Stimulated activated CD4-positive, alpha-beta T cell treated with anti-CD3 and anti-CD28 coated beads, Interleukin-4, amount 100 ng/mL, for 24 hours (primary cell): ENCODE data around the gene FOXF1.

Experiments used
- DNase-seq: peaks from one replicate; pipeline ENCODE4 v3.0.0-alpha.2; 2020

The FOXF1 gene

GRCh38 chr16:86558355-86559193 lies 48.2 kb downstream of the FOXF1 start:
- DNase-seq = no peak

DNA sequence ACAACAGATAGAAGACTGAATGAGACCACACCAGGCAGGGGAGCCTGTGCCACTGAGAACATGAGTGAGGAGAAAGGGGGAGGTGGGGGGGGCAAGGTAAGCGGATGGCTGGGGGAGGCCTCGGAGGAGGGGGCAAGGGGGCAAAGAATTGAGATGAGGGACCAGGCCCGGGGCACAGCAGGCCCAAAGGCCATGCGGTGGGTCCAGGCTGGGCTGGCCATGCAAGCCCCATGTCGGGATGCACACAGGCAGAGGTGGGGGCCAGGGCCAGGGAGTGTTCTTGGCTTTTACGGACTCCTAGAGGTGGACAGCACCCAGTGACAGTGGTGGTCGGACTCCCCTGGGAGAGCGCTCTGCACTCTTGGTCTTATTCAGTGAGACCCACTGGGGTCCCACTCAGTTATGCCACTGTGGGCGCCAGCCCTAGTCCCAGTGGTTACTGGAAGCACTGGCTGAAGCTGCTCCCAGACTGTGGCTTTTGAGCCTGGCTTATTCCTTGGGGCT lies 49.5 kb downstream of the FOXF1 start:
- DNase-seq = no peak

GRCh38 chr16:86562356-86562755 lies 52.0 kb downstream of the FOXF1 start:
- DNase-seq = no peak

DNA sequence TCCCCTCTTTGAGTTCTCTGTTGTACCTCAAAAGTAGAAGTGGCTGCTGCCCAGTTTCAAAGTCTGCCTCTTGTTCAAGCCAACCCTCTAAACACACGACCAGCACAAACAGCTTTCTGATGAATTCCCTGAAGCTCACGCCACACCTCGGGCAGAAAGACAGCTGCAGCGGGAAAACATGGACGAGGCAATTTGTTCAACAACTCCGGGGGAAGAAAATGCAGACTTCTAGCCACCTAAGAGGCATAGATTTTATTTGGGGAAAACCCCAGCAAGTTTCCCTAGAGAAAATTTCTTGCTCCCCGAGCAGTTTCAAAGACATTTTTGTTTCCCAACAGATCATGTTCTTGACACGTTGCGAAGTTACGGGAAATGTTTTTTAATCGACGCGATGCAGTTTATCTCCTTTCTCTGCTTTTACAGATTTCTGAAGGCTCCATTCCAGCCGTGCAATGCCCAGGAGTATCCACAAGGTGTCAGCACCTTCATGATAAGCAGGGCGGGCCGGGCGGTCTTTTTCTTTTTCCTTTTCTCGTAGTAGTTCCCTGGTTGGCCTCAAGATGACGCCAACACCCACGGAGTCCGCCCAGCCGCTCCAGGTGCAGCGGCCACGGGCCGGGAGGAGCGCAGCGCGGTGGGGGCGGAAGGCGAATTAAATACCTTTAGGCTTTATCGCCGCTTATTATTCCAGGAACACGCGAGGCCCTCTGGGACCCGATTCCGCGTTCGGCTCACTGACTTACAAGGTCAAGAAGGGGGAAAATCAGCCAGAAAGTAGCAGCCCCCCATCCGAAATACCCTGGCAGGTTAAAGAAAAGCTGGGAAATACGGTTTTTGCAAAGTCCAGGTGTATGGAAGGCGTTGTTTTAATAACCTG lies 53.4 kb downstream of the FOXF1 start:
- DNase-seq = peak; percentile 91
